Measurements from ENCODE around the gene FADS1. TPM values are rescaled to one million over a fixed set of nuclear protein-coding genes. Genes with fewer than 3 reads are reported as not detected.

Gene FADS1
- total RNA-seq, 1 donor, result 12.1 TPM

DNA sequence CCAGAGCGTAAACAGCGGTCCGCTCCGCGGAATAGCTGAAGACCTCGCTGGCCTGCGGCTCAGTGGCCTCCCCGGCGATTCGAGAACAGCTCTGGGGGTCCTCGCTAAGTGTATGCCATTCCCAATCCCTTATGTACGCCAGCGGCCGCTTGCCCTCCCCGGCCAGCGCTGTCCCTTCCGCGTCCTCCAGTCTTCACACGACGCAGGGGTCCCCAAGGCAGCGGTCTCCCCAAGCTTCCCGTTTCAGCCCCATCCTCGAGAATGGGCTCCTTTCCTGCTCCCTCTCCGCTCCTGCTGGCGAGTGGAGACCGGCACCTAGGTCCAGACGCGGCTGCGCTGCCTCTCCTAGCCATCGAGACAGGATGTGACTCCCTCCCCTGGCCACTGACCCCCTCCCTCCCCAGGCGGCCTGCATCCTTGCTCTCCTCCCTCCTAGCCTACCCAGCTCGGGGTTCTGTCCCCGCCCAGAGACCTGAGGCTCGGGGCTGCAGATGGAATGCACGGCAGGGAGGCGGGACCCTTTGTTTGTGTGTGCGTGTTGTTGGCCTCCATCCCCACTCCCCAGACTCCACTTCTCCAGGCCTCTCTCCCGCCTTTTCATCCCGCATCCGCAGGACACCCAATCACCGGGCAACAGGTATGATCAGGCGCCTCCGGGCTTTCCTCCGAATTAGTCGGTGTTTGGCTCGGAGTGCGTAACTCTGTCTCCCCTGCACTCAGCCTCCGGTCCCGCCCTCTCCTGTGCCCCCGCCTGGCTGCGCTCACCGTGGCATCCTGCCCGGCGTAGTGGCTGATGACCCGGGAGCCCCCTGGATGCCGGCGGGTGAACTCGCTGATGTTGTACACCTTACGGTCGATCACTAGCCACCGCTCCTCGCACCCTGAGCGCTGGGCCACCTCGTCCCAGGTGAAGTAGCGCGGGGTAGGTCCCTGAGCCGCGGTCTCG is 740 bp downstream of the FADS1 start:
- Histone ChIP-seq H3K9me3 (ENCODE audit: low read depth, low read length) (no peaks in the 10 kb centered on the region), H3K27me3 (ENCODE audit: insufficient read depth, low read length) (peaks cover 3% of the 10 kb centered on the region), H3K4me1 (ENCODE audit: insufficient read depth, low read length) (peaks cover 29% of the 10 kb centered on the region), H3K4me3 (ENCODE audit: low read length) (peak overlapping the region; percentile 45)

DNA sequence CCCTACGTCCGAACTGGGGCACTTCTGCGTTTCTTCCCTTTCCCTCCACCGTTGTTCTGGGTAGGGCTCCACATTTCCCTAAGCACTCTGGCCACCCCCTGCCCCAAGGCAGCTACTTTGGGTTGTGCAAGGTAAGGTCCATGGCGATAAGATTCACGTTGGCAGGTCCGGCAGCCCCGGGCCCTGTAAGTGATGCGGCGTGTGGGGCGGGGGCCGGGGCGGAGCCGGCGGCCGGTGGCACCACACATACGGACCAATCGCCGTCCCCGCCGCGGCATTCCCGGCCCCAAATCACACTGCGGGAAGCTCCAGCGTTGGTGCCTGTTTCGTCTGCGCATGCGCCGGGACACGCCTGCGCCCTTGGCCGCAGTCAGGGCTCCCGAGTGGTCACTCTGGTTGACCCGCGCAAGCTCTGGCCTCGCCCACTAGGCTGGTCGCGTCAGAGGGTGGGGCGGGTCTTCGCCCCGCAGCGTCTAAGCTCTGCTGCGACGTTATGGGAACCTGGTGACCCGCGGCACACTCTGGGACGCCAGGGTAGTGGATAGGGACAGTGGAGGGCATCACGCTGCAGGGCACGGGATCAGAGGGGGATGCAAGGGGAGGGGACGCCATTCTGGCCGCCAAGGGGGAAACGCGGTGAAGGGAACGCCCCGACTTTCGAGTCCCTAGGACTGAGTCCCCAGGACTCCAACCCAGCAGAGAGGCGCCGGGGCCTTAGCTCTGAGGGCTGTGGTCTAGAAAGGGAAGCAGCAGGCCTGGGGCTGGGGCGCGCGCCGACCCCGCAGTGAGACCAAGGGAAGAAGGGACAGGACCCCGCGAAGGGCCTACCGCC is 1.6 kb downstream of the FADS1 start:
- peaks cover 3% of the 10 kb centered on the region for H3K27me3 ChIP-seq (ENCODE audit: insufficient read depth, low read length)
- H3K4me1 ChIP-seq (ENCODE audit: insufficient read depth, low read length), result peaks cover 29% of the 10 kb centered on the region
- no peaks in the 10 kb centered on the region for H3K9me3 ChIP-seq (ENCODE audit: low read depth, low read length)
- H3K4me3 ChIP-seq (ENCODE audit: low read length), result peak overlapping the region; percentile 45

DNA sequence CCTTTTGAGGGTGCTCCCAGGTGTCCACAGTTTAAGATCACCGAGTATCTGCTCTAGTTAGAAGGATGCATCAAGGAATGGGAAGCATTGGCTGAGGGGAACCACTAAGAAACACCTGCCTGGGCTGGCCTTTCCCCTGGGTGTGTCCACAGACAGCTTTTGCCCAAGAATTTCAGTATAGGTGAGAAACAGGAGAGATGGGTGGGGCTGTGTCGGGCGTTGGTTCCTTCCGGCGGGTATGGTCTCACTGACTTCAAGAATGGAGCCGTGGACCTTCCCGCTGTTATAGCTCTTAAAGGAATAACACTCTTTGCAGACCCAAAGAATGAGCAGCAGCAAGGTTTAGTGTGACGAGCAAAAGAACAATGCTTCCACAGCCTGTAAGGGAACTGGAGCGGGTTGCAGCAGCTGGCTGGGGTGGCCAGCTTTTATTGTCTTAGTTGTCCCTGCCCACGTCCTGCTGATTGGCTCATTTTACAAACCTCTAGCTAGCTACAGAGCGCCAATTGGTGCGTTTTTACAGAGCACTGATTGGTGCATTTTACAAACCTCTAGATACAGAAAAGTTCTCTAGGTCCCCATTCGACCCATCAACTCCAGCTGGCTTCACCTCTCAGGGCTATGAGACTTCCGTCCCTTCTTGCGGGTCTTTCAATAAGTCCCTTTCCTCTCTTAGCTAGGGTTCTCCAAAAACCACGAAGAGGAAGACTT is 2.4 kb downstream of the FADS1 start:
- Histone ChIP-seq H3K27me3 (ENCODE audit: insufficient read depth, low read length) (peaks cover 3% of the 10 kb centered on the region), H3K4me3 (ENCODE audit: low read length) (peak overlapping the region; percentile 45), H3K9me3 (ENCODE audit: low read depth, low read length) (no peaks in the 10 kb centered on the region), H3K4me1 (ENCODE audit: insufficient read depth, low read length) (peaks cover 29% of the 10 kb centered on the region)

- H3K4me3 ChIP-seq (ENCODE audit: low read length), result no peak overlapping the region
- H3K4me1 ChIP-seq (ENCODE audit: insufficient read depth, low read length), result peaks cover 29% of the 10 kb centered on the region
- no peaks in the 10 kb centered on the region for H3K9me3 ChIP-seq (ENCODE audit: low read depth, low read length)
- H3K27me3 ChIP-seq (ENCODE audit: insufficient read depth, low read length), result peaks cover 3% of the 10 kb centered on the region
Measured at GRCh38 chr11:61812736-61813411, 3.9 kb downstream of the FADS1 start.

DNA sequence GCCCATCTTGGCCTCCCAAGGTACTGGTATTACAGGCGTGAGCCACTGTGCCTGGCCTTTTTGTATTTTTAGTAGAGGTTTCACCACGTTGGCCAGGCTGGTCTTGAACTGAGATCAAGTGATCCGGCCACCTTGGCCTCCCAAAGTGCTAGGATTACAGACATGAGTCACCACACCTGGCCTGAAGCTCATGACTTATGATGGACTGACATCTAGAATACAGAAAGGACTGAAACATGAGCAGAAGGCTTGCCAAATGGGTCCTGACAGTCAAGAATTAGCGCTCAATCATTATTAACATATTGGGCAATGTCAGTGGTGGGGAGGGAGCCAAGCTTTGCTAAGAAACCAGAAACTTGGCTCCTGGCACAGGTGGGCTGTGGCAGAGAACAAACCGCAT is 5.0 kb downstream of the FADS1 start:
- H3K9me3 ChIP-seq (ENCODE audit: low read depth, low read length), result no peaks in the 10 kb centered on the region
- H3K4me3 ChIP-seq (ENCODE audit: low read length), result no peak overlapping the region
- H3K4me1 ChIP-seq (ENCODE audit: insufficient read depth, low read length), result peaks cover 23% of the 10 kb centered on the region
- H3K27me3 ChIP-seq (ENCODE audit: insufficient read depth, low read length), result no peaks in the 10 kb centered on the region

DNA sequence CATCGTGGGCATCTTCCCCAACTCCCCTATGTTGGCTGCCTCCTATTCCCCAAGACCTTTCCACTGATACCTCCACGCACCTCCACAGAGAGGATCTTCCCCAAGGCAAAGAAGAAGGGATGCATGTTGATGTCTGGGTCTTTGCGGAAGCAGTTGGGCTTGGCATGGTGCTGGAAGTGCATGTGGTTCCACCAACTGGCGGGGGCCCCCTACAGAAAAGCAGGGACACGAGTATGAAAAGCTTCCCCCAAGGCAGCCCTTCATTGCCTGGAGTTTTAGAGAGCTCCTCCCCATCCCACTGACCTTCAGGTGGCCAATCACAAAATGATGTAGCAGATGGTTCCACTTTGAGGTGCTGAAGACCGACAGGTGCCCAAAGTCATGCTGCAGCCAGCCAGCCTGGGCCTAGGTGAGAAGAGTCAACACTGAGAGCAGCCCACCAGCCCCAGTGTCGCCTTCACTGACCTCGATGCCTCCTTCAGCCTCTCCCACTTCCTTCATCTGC is 6.1 kb downstream of the FADS1 start:
- Histone ChIP-seq H3K9me3 (ENCODE audit: low read depth, low read length) (no peaks in the 10 kb centered on the region), H3K4me3 (ENCODE audit: low read length) (no peak overlapping the region), H3K27me3 (ENCODE audit: insufficient read depth, low read length) (no peaks in the 10 kb centered on the region), H3K4me1 (ENCODE audit: insufficient read depth, low read length) (peaks cover 13% of the 10 kb centered on the region)

GRCh38 chr11:61806785-61807184 is 10.0 kb downstream of the FADS1 start:
- Histone ChIP-seq H3K4me3 (ENCODE audit: low read length) (no peak overlapping the region), H3K4me1 (ENCODE audit: insufficient read depth, low read length) (no peaks in the 10 kb centered on the region), H3K27me3 (ENCODE audit: insufficient read depth, low read length) (no peaks in the 10 kb centered on the region), H3K9me3 (ENCODE audit: low read depth, low read length) (no peaks in the 10 kb centered on the region)

- H3K9me3 ChIP-seq (ENCODE audit: low read depth, low read length), result no peaks in the 10 kb centered on the region
- H3K27me3 ChIP-seq (ENCODE audit: insufficient read depth, low read length), result no peaks in the 10 kb centered on the region
- no peaks in the 10 kb centered on the region for H3K4me1 ChIP-seq (ENCODE audit: insufficient read depth, low read length)
- no peak overlapping the region for H3K4me3 ChIP-seq (ENCODE audit: low read length)
Measured at GRCh38 chr11:61805146-61805545, 11.7 kb downstream of the FADS1 start.

DNA sequence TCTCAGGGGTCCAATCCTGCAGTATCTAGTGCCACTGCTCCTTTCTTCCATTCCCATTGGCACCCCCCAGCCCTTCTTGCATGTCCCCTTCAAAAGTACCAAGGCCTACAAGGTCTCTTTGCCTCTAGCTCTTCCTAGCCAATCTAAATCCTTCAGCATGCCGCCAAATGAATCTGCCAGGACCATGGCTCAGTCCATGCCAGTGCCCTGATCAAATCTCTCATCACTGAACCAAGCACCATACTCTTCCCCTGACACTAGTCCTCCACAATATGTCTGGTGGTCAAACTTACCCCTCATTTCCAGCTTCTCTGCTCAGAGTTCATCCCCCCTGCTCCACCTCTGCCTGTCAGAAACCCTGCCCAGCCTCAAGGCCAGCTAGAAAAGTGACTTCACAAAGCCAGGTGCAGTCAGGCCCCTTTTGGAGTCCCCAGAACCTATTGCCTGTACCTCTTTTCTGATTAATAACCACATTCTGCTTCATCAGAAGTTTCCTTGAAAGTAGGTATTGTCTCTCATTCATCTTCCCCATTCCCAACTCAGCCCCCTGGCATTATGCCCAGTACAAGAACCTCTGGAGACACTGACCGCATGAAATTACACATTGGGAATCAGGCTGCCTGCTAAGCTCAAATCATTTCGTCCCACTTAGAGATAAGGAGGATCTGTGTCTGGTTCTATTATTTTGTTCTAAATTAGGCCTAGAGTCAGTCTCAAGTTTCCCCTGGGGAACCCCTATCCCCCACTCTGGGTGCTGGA is 12.7 kb downstream of the FADS1 start:
- Histone ChIP-seq H3K4me3 (ENCODE audit: low read length) (no peak overlapping the region), H3K27me3 (ENCODE audit: insufficient read depth, low read length) (no peaks in the 10 kb centered on the region), H3K4me1 (ENCODE audit: insufficient read depth, low read length) (no peaks in the 10 kb centered on the region), H3K9me3 (ENCODE audit: low read depth, low read length) (no peaks in the 10 kb centered on the region)

- no peaks in the 10 kb centered on the region for H3K4me1 ChIP-seq (ENCODE audit: insufficient read depth, low read length)
- H3K4me3 ChIP-seq (ENCODE audit: low read length), result no peak overlapping the region
- no peaks in the 10 kb centered on the region for H3K27me3 ChIP-seq (ENCODE audit: insufficient read depth, low read length)
- no peaks in the 10 kb centered on the region for H3K9me3 ChIP-seq (ENCODE audit: low read depth, low read length)
Measured at GRCh38 chr11:61802605-61803004, 14.2 kb downstream of the FADS1 start.

GRCh38 chr11:61800331-61801281 is 16.2 kb downstream of the FADS1 start:
- no peaks in the 10 kb centered on the region for H3K4me1 ChIP-seq (ENCODE audit: insufficient read depth, low read length)
- H3K9me3 ChIP-seq (ENCODE audit: low read depth, low read length), result no peaks in the 10 kb centered on the region
- H3K4me3 ChIP-seq (ENCODE audit: low read length), result no peak overlapping the region
- no peaks in the 10 kb centered on the region for H3K27me3 ChIP-seq (ENCODE audit: insufficient read depth, low read length)

GRCh38 chr11:61799665-61800284 is 17.0 kb downstream of the FADS1 start:
- no peak overlapping the region for H3K4me3 ChIP-seq (ENCODE audit: low read length)
- no peaks in the 10 kb centered on the region for H3K9me3 ChIP-seq (ENCODE audit: low read depth, low read length)
- no peaks in the 10 kb centered on the region for H3K4me1 ChIP-seq (ENCODE audit: insufficient read depth, low read length)
- no peaks in the 10 kb centered on the region for H3K27me3 ChIP-seq (ENCODE audit: insufficient read depth, low read length)
